Activated T-cell treated with anti-CD3 and anti-CD28 coated beads, Interleukin-2, amount 50 U/mL, for 48 hours (primary cell): ENCODE measurements around the gene MYLK.

Experiments used
- DNase-seq, 2 experiments: peaks; one replicate each; pipeline ENCODE4 v3.0.0-alpha.2; 2020

Gene MYLK

DNA sequence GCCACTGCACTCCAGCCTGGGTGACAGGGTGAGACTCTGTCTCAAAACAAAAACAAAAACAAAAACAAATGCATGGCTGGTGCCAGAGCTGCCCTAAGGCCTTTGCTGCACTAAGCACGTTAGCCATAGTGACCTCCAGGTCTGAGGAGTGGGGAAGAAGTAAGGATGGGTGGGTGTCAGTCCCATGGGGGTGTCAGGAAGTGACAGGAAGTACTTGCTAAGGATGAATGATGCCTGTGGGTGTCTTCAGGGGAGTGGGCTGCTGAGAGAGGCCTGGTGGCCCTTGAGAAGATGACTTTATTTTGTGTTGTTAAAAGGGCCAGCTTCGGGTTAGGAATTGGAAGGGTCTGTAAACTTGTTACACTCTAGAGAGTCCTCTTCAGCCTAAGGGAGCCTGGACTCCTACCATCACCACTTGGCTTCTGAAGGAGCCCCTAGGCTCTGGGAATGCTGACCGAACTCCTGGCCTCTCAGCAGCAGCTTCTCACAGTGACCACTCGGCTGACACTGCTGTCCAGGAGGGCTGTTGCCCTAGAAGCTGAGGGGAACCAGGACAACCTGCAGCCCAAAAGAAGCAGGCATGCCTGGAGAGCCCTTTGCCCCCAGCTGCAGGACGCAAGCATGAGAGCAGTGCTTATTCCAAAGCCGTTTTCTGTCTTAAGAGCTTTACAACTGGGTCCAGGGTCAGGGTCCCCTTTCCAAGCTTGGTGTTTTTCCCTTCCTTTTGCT, 116.4 kb downstream of the MYLK start:
- DNase-seq = no peak

DNA sequence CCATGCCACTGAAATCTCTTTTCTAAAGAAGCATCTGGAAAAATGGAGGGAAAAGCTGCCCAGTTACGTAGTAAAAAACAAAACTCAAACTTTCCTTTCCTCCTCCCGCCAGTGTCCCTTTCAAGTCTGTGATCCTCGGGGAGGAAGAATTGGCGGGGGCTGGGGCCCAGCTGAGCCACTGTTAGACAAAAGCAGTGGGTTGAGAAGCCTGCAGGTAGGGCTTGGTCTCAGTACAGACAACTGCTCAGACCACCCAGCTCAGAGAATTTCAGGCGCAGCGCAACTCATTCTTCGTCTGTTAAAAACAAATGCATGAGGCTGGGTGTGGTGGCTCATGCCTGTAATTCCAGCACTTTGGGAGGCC, 117.1 kb downstream of the MYLK start:
- no peak for DNase-seq

DNA sequence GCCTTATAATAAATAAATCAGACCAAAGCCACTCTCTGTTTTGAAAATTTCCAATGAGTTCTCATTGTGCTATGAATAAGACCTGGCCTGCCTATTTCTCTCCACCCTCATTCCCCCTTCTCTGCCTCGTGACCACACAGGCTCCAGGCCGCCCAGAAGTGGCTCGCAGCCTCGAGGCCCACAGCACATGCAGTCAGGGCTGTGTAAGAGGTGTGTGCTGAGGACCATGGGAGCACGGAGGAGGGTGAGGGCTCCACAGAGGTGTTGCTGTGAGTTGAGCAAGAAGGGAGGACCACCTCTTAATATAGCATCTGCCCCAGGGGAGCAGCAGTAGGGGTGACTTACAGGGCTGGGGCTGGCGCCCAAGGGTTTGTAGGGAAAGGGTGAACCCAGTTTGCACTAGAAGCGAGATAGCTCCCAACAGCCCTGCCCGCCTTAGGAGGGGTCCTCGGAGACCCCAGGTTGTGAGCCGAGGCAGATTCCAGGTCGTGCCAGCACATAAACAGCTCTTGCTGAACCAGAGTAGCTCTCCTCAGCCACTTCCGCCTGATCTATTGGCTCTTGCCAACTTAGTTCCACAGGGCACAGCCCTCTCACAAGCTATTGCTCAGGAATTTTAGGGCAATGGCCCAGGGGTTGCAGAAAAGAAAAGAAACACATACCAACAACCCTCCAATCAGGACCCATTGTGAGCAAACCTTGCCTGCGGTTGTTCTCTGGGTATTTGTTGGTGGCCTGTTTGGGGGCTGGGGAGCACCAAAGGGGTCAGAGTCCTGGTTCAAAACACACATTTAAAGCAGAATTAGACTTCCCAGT, 117.7 kb downstream of the MYLK start:
- DNase-seq = no peak

DNA sequence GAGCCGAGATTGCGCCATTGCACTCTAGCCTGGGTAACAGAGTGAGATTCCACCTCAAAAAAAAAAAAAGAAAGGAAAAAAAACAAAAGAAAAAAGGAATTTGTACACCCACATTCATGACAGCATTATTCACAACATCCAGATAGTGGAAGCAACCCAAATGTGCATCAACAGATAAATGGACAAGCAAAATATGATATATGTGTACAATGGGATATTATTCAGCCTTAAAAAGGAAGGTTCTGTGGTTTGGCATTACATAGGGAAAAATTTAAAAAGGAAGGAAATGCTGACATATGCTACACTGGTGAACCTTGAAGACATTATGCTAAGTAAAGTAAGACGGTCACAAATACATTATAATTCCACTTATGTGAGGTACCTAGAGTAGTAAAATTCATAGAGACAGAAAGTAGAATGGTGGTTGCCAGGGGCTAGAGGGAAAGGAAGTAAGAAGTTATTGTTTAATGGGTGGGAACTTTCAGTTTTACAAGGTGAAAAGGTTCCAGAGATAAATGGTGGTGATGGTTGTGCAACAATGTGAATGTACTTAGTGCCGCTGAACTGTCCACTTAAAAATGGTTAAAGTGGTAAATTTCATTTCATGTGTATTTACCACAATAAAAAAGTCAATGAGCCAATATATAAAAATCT, 118.5 kb downstream of the MYLK start:
- no peak for DNase-seq

DNA sequence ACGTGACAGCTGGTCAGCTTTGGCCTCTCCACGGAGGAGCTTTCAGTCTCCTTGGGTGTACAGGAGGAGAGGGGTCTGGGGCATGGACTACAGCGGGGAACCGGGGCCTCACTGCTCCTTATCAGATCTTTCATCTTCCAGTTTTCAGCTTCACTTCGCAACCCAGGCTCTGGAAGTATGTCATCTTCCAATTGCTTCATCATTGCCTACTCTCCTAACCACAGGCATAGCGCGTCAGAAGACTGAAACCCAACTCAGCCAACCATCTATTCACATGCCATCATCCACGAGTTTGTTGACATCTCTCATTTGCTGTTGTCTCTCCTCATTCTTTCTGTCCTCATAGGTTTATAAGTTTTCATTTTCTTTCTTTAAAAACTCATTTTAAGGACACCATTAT, 119.5 kb downstream of the MYLK start:
- no peak for DNase-seq

DNA sequence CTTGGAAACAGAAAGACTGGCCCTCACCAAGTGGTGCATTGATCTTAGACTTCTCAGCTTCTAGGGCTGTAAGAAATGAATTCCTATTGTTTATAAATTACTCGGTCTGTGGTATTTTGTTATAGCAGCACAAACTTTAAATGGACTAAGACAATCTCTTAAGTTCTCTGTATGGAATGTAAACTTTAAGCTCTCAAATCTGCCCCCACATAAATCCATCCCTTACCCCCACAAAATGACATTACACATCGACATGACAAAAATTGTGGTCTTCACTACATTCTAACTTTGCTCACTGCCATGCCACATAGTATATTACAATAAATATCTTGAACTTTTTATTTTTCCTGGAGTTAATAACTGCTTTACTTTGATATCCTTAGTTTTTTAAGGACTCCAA, 121.3 kb downstream of the MYLK start:
- no peak for DNase-seq

DNA sequence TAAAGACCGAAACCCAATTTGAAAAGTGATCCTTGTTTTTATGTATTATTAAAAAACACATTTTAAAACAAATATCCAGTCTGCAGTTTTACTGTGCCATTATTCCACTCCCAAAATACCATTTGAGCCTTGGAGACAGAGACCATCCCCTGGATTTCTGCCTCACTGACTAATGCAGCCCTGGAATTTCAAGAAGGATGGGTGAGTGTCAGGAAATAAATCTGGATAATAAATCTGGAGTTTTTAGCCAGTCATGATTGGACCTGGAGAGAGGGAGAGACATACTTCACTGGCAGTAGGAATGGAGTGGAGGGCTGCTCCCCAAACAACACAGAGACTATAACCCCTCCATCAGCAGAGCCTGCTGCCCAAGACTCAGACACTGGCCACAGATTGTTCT, 123.3 kb downstream of the MYLK start:
- no peak for DNase-seq

DNA sequence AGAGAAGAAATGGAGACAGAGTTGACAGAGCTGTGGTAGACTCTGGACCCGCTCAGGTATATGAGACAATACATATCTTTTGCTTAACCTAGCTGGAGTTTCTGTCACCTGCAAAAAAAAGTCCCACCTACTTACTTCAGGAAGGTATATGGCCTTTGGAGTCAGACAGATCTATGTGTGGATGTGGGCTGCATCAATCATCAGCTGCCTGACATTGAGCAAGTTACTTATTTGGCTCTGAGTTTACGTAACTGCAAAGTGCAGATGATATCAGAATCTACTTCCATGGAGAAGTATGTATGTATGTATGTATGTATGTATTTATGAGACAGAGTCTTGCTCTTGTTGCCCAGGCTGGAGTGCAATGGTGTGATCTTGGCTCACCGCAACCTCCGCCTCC, 124.3 kb downstream of the MYLK start:
- DNase-seq = no peak

DNA sequence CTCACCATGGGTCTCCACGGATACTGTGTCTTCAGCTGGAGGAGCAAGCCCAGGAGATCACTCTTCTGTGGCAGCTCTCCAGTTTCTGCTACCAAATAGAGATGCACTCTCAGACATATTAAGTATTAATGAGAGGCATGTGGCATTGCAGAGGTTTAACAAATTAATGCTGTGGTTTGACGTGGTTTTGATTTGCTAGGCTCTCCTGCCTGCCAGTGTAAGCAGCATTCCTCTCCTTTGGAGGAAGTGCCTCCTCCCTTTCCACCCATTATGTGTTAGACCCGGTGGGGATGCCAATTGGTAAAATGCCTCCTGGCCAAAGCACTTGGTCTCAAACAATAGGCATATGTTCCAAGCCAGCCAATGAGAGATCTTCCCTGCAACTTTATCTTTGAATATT, 124.8 kb downstream of the MYLK start:
- DNase-seq = no peak

DNA sequence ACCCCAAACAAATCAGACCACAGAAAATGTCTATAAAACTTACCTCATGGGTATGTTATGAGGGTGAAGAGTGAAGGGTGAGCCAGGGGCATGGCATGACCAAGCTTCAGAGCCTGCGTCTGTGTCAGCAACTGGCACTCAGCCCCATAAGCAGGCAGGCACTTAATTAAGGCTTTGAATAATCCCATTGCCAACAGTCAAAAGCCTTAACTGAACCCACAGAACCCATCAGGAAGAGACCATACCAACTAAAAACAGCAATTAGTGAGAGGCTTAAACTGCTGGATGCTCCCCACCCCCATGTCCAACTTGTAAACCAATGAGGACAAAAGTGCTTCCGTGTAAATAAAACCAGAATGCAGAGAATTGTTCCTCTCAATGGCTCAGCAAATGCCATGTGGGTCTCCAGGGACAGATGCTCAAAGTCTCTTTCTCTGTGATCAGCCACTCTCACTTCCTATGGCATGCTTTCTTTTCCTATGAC, 126.0 kb downstream of the MYLK start:
- DNase-seq = no peak

DNA sequence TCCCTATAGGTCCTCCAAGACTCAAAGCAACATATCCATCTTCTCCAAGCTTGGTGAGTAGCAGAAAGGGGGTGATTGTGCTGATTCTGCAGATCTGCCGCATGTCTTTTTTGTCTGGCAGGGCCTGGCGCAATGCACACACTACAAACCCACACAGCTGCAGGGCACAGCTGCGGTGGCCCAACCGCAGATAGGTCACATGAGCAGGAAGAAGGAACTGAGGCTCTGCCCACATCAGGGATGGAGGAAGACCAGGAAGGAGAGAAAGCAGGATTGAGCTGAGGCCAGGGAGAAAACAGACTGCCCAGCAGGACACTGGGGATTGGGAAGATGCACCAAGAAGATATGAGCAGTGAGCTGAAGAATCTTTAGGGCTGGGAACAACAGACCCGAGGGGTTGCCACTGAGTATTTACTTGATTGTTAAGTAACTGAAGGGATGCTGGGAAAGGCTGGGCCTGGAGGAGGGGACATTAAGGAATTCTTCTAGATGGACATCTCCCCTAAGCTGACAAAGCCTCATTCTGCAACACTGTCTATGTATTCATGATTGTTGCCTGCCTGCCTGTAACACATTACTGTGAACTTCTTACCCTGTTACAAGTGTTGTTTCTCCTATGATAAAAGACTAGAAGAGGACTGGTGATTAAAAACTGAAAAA, 126.7 kb downstream of the MYLK start:
- DNase-seq = no peak

DNA sequence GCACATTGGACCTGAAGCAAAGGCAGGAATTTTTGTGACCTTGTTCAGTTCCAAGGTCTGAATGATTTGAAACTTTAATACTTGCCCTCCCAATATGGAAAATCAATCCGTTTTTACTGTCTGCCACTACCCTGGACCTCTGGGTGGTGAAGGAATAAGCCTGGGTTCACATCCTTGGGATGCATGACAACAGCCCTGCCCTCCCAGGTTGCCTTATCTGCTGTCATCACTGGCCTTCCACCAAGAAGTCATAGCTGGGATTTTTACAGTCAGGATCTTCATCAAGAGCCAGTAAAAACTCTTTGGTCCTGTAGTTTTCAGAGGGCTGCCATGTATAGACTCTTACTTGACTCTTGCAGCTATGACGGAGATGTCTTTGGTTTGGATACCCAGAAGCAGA, 128.6 kb downstream of the MYLK start:
- no peak for DNase-seq

DNA sequence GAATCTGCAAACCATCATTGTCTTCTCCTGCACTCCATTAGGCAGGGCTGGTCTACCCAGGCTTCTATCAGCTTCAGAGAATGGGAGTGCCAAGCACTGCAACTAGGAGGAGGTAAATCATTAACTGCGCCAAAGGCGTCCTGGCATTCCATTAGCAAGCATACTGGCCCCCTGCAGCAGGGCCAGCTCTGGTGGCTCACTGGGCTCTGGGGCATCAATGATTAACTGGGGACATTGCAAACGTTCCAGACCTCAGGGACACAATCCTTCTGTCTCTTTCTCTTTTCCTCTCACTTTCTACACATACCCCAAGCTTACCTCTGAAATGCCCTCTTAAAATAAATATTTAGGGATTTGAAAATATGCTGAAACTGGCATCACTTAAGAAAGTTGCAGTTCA, 129.0 kb downstream of the MYLK start:
- no peak for DNase-seq

DNA sequence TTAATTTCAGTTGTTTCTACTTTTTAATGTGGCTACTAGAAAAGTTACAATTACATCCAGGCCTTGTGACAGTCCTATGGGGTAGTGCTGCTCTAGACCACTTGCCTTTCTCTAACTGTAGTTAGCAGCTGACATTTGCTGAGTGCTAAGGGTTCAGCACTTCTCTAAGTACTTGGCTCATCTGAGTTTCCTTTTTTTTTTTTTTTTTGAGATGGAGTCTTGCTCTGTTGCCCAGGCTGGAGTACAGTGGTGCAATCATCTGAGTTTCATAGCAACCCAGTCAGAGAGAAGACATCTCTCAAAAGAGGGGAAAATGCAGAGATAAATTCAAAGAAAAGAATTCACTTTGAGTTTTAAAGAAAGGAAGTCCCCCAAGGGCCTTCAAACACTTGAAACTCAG, 130.8 kb downstream of the MYLK start:
- DNase-seq = no peak

DNA sequence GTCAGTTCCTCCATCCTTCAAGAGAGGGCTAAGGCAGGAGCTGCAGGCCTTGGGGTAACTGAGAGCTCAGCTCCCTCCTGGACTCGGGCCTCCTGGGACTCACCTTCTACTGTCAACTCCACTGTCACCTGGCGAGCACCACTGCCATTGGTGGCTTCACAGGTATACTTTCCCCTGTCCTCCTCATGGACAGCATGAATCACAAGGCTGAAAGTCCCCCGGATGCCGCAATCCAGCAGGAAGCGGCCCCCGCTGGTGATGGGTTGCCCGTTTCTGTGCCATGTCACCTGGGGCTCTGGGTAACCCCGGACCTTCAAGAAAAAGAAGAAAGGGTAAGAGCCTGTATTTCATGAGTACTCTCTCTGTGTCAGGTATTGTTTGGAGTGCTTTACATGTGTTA, 131.9 kb downstream of the MYLK start:
- DNase-seq = no peak

DNA sequence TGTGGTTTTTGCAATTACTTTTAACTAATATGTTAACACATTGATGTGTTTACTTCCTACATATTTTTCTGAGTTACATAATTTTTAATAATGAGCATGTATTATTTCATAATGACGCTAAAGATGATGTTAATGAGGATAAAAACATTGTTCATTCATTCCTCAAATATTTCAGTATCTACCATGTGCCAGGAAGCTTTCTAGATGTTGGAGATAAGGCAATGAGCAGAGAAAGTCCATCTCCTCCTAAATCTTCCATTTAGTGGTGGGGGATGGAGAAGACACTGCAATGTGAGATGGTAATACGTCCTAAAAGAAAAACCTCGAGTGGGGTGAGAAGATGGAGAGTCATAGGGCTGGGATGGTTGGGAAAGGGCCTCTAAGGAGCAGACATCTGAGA, 132.7 kb downstream of the MYLK start:
- DNase-seq = no peak

DNA sequence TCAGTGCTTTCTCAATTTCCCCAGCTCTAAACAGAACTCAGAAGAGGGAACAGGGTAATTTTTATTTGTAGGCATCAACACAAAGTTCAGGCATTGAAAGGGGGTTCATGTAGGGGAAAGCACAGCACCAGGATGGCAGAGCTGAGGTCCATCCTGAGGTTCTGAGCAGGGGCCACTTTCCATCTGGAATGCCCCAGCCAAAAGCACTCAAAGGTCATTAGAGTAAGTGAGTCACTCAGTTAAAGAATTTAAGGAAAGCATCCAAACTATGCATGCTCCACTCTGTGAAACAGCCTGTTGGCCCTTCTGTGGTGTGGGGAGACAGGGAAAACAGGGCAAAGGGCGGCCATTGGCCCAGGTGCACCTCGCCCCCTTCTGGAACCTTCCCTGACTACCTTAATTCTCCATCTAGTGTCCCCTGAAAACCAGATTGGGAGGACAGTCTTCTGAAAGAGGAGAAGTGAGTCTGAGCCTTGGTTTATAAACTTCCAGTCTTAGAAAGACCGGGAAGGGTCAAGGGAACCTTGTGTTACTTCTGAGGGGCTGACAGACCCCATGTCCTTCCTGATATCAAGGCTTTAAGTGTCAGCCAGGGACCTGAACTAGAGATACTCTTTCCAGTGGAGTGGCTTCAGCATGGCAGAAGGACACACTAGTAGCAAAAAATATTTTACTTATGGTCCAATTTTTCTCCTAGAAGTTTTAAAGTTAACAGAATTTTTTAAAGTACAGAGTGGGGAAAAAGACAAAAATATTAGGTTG, 133.3 kb downstream of the MYLK start:
- DNase-seq = no peak

DNA sequence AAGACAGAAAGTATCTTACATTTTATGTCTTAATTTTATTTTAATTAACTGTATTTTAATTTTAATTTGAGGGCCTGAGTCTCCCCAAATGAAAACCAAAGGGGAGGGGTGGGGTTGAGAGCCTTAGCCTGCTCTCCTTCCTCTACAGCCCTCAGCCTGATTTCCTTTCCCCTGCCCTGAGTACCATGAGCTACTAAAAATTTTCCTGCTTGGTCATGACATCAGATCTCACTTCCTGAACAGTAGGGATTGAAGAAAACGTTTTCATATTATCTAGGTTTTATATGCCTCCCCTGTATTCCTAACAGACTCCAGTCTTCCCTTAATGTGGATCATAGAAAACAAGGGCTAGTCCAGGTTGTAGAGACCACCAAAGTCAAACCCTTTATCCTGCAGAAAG, 133.9 kb downstream of the MYLK start:
- DNase-seq = no peak

DNA sequence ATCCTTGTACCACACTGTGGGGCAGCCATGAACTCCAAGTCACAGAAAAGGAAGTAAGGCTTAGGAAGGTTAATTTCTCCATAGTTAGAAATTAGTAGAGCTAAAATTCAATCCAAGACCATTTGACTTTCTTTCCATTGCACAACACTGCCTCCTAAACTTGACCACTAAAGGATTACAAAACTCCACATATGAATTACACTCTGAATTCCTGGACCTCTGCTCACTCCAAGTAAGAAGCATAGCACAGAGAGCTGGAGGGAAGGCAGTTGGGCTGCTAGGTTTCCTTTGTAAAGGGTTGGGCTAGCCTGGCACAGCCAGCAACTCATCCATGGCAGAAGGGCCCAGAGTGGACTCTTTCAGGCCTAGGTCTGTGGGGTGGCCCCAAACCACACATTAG, 134.4 kb downstream of the MYLK start:
- no peak for DNase-seq

DNA sequence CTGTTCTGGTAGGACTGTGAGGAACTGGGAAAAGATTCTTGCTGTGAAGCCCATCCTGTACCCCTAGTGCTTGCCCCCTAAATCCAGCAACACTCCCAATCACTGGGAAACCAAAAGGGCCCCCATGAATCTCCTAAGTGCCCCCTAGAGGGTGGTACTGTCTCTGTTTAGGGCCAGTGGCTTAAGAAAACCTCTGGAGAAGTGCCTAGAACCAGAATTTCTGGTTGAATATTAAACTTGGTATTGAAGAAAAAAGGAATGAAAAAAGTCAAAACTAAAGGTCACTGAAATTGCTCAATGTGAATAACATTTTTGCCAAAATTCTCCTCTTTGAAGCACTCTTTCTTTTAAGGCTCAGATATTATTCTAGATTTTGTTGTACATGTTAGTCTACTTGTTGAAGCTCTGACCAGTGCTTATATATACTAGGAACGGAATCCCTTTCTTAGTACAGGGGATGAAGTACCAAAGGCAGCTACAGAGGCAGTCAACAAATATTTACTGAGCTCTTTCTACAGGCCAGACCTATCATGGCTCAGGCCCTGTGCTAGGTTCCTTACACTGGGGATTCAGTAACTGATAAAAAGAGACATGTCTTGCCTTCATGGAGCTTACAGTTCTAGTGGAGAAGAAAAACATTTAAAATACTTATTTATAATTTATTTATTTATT, 138.8 kb downstream of the MYLK start:
- no peak for DNase-seq

DNA sequence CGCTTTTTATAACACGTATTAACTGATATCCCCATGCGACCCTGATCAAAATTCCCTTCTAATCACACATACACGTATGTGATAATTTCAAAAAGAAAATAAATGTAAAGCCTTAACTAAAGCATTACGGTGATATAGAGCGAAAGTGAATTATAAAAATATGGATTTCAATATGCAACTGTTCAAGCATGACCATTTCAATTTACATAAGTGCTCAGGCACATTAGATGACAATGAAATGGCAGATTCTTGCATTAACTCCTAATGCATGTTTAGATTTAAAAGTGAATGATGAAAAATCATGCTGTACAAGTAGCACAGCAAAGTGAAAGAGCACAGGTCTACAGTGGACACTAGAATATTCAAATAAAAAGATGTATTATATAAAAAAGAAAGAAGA, 140.1 kb downstream of the MYLK start:
- no peak for DNase-seq

DNA sequence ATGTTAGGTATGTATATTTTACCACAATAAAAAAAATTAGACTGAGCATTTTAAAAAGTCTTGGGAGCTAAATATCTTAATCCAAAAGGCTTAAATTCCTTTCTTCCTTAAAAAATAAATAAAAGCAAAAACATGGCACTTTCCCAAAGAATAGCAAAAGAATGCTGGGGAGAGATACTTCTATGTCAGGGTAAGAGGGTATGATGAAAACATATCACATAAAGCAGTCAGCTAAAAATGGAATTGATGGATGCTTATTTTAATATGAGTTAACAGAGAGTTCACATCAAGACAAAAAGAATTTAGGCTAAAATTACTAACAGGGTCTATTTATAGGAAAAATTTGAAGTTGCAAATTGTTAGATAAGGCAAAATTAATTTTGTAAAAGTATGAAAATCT, 141.0 kb downstream of the MYLK start:
- DNase-seq = no peak
